Breast epithelium (tissue), 3 donors: ENCODE data around the gene ERN2.

ENCODE experiments used
- CTCF ChIP-seq, 3 donors: fragments of 450-650 bp; IDR thresholded peaks; one replicate each; pipeline ENCODE4 v1.5.1; 2016 to 2017; ENCODE audit warnings: antibody characterized with exemption in 3 of 3, mild to moderate bottlenecking in 3 of 3, moderate library complexity in 3 of 3
- POLR2A ChIP-seq: fragments of 450-650 bp; IDR thresholded peaks from one replicate; pipeline ENCODE4 v1.6.1; 2016; ENCODE audit warnings: antibody characterized with exemption, mild to moderate bottlenecking, moderate library complexity

- TF ChIP-seq CTCF (IDR thresholded peaks at IDR 0.05) (no peak), POLR2A (no peak)
Observed at GRCh38 chr16:23724096-23724784, 11.2 kb upstream of the ERN2 start.
